ENCODE data around the gene LEMD2. TPM values are rescaled to one million over a fixed set of nuclear protein-coding genes. Genes with fewer than 3 reads are reported as not detected.

LEMD2 gene
- total and polyA plus RNA-seq, 2 donors (not counting 1 experiment from before 2014, with no cell fraction given) = 25.7 to 61.9 TPM

- TF ChIP-seq EZH2 (IDR thresholded peaks at IDR 0.05; ENCODE audit: low read length, missing control alignments) (no peak), CTCF (conservative IDR thresholded peaks at IDR 0.05 in 1 of 2, IDR thresholded peaks at IDR 0.05 in 1 of 2; ENCODE audit: low read depth in 1 of 2, low read length in 2 of 2) (no peak)
- H3K79me2 ChIP-seq (ENCODE audit: control insufficient read depth, insufficient read depth, low read length) = no peaks in the 10 kb centered on the region
- H2AFZ ChIP-seq (ENCODE audit: low read length) = no peak overlapping the region
- no peak for DNase-seq (ENCODE audit: low read depth in 2 of 2)
- H3K9ac ChIP-seq (ENCODE audit: insufficient read depth, low read length) = no peak overlapping the region
- H3K4me2 ChIP-seq (ENCODE audit: extremely low read depth, insufficient read depth, low read length) = no peak overlapping the region
- no peak overlapping the region for H3K4me3 ChIP-seq (replicated peaks in 1 of 4; ENCODE audit: control extremely low read depth in 1 of 4, insufficient read depth in 1 of 4, low read depth in 3 of 4, low read length in 4 of 4)
- no peak overlapping the region for H3K27ac ChIP-seq (ENCODE audit: insufficient read depth, low read length)
- no peaks in the 10 kb centered on the region for H3K9me3 ChIP-seq (ENCODE audit: control insufficient read depth, insufficient read depth, low read depth, low read length)
- no peaks in the 10 kb centered on the region for H3K36me3 ChIP-seq (ENCODE audit: control insufficient read depth, insufficient read depth, low read length)
- H4K20me1 ChIP-seq (ENCODE audit: control insufficient read depth, extremely low read depth, insufficient read depth, low read length) = no peaks in the 10 kb centered on the region
- peaks cover 8% of the 10 kb centered on the region for H3K27me3 ChIP-seq (ENCODE audit: control insufficient read depth, insufficient read depth, low read length)
- no peaks in the 10 kb centered on the region for H3K4me1 ChIP-seq (ENCODE audit: control insufficient read depth, extremely low read depth, insufficient read depth, low read length)
Measured at GRCh38 chr6:33800248-33800969, 11.5 kb upstream of the LEMD2 start.

GRCh38 chr6:33799454-33800113, 10.7 kb upstream of the LEMD2 start:
- Histone ChIP-seq H3K27ac (ENCODE audit: insufficient read depth, low read length) (no peak overlapping the region), H3K36me3 (ENCODE audit: control insufficient read depth, insufficient read depth, low read length) (no peaks in the 10 kb centered on the region), H3K4me2 (ENCODE audit: extremely low read depth, insufficient read depth, low read length) (no peak overlapping the region), H3K4me3 (replicated peaks in 1 of 4; ENCODE audit: control extremely low read depth in 1 of 4, insufficient read depth in 1 of 4, low read depth in 3 of 4, low read length in 4 of 4) (no peak overlapping the region), H3K9me3 (ENCODE audit: control insufficient read depth, insufficient read depth, low read depth, low read length) (no peaks in the 10 kb centered on the region), H3K79me2 (ENCODE audit: control insufficient read depth, insufficient read depth, low read length) (no peaks in the 10 kb centered on the region), H3K4me1 (ENCODE audit: control insufficient read depth, extremely low read depth, insufficient read depth, low read length) (no peaks in the 10 kb centered on the region), H2AFZ (ENCODE audit: low read length) (no peak overlapping the region), H3K9ac (ENCODE audit: insufficient read depth, low read length) (no peak overlapping the region), H3K27me3 (ENCODE audit: control insufficient read depth, insufficient read depth, low read length) (peaks cover 10% of the 10 kb centered on the region), H4K20me1 (ENCODE audit: control insufficient read depth, extremely low read depth, insufficient read depth, low read length) (no peaks in the 10 kb centered on the region)
- DNase-seq (ENCODE audit: low read depth in 2 of 2) = no peak
- TF ChIP-seq EZH2 (IDR thresholded peaks at IDR 0.05; ENCODE audit: low read length, missing control alignments) = no peak
- no peak for TF ChIP-seq CTCF (conservative IDR thresholded peaks at IDR 0.05 in 1 of 2, IDR thresholded peaks at IDR 0.05 in 1 of 2; ENCODE audit: low read depth in 1 of 2, low read length in 2 of 2)

- TF ChIP-seq EZH2 (IDR thresholded peaks at IDR 0.05; ENCODE audit: low read length, missing control alignments) = no peak
- TF ChIP-seq CTCF (conservative IDR thresholded peaks at IDR 0.05 in 1 of 2, IDR thresholded peaks at IDR 0.05 in 1 of 2; ENCODE audit: low read depth in 1 of 2, low read length in 2 of 2) = no peak
Measured at GRCh38 chr6:33798343-33798848, 9.5 kb upstream of the LEMD2 start.

More at GRCh38 chr6:33798343-33798848, 9.5 kb upstream of the LEMD2 start:
- Histone ChIP-seq H3K9ac (ENCODE audit: insufficient read depth, low read length) (no peak overlapping the region), H3K9me3 (ENCODE audit: control insufficient read depth, insufficient read depth, low read depth, low read length) (no peaks in the 10 kb centered on the region), H3K79me2 (ENCODE audit: control insufficient read depth, insufficient read depth, low read length) (no peaks in the 10 kb centered on the region), H3K4me2 (ENCODE audit: extremely low read depth, insufficient read depth, low read length) (no peak overlapping the region), H3K36me3 (ENCODE audit: control insufficient read depth, insufficient read depth, low read length) (no peaks in the 10 kb centered on the region), H3K4me3 (replicated peaks in 1 of 4; ENCODE audit: control extremely low read depth in 1 of 4, insufficient read depth in 1 of 4, low read depth in 3 of 4, low read length in 4 of 4) (no peak overlapping the region), H4K20me1 (ENCODE audit: control insufficient read depth, extremely low read depth, insufficient read depth, low read length) (no peaks in the 10 kb centered on the region), H3K27ac (ENCODE audit: insufficient read depth, low read length) (no peak overlapping the region), H3K27me3 (ENCODE audit: control insufficient read depth, insufficient read depth, low read length) (peaks cover 8% of the 10 kb centered on the region), H2AFZ (ENCODE audit: low read length) (no peak overlapping the region), H3K4me1 (ENCODE audit: control insufficient read depth, extremely low read depth, insufficient read depth, low read length) (no peaks in the 10 kb centered on the region)
- DNase-seq (ENCODE audit: low read depth in 2 of 2) = no peak
